GM23338 (cell line): ENCODE results near the gene RASGRF2. TPM values are rescaled to one million over a fixed set of nuclear protein-coding genes. Genes with fewer than 3 reads are reported as not detected.

ENCODE experiments used
- ATAC-seq: fragments of 200-7000 bp; cut with Tn5 transposase; 3 replicates; pipeline ENCODE4 v1.9.1; 2020
- DNase-seq: peaks from one replicate; pipeline ENCODE4 v3.0.0-alpha.2; 2015; ENCODE audit warnings: low spot score
- H2AFZ ChIP-seq: fragments of 200-600 bp; sonication (generic); 2 replicates; pipeline ENCODE4 v1.8.0; 2016; ENCODE audit warnings: antibody characterized with exemption, mild to moderate bottlenecking, moderate library complexity
- H3F3A ChIP-seq: fragments of 200-600 bp; sonication (generic); replicated peaks from 2 replicates; pipeline ENCODE4 v1.8.0; 2017; ENCODE audit warnings: antibody characterized with exemption, mixed run types, low read depth
- H3K27ac ChIP-seq: fragments of 200-600 bp; sonication (generic); 2 replicates; pipeline ENCODE4 v1.6.1; 2016; ENCODE audit warnings: low read depth
- H3K27me3 ChIP-seq: fragments of 200-600 bp; sonication (generic); 2 replicates; pipeline ENCODE4 v1.8.0; 2016; ENCODE audit warnings: mild to moderate bottlenecking, mixed run types, moderate library complexity; ENCODE audit not compliant: insufficient read depth
- H3K36me3 ChIP-seq: fragments of 200-600 bp; sonication (generic); 2 replicates; pipeline ENCODE4 v1.8.0; 2016; ENCODE audit warnings: mild to moderate bottlenecking; ENCODE audit not compliant: insufficient read depth
- H3K4me1 ChIP-seq: fragments of 200-600 bp; sonication (generic); 2 replicates; pipeline ENCODE4 v1.8.0; 2016; ENCODE audit warnings: mild to moderate bottlenecking, moderate library complexity; ENCODE audit not compliant: insufficient read depth
- H3K4me2 ChIP-seq: fragments of 200-600 bp; sonication (generic); 2 replicates; pipeline ENCODE4 v1.7.1; 2017; ENCODE audit warnings: mixed run types
- H3K4me3 ChIP-seq: fragments of 200-600 bp; sonication (generic); 2 replicates; pipeline ENCODE4 v1.6.1; 2016; ENCODE audit warnings: mixed run types
- H3K79me2 ChIP-seq: fragments of 200-600 bp; sonication (generic); replicated peaks from 2 replicates; pipeline ENCODE4 v1.8.0; 2017; ENCODE audit warnings: mild to moderate bottlenecking; ENCODE audit not compliant: insufficient read depth
- H3K9me2 ChIP-seq: fragments of 200-600 bp; sonication (generic); 2 replicates; pipeline ENCODE4 v1.8.0; 2017; ENCODE audit not compliant: insufficient read depth
- H4K20me1 ChIP-seq: fragments of 200-600 bp; sonication (generic); replicated peaks from 2 replicates; pipeline ENCODE4 v1.8.0; 2017; ENCODE audit warnings: mild to moderate bottlenecking; ENCODE audit not compliant: insufficient read depth
- H3K27ac Mint-ChIP-seq: 2 replicates; pipeline ENCODE4 v1.8.0; 2020; ENCODE audit warnings: inconsistent platforms, mild to moderate bottlenecking, moderate library complexity, mixed read lengths
- H3K27me3 Mint-ChIP-seq: 3 replicates; pipeline ENCODE4 v1.8.0; 2022; ENCODE audit warnings: low read depth, mild to moderate bottlenecking, moderate library complexity, mixed read lengths, inconsistent platforms; ENCODE audit not compliant: insufficient read depth, poor library complexity
- H3K36me3 Mint-ChIP-seq: 3 replicates; pipeline ENCODE4 v1.8.0; 2021; ENCODE audit warnings: low read depth, mild to moderate bottlenecking, inconsistent platforms, moderate library complexity, mixed read lengths
- H3K4me1 Mint-ChIP-seq: 3 replicates; pipeline ENCODE4 v1.8.0; 2020; ENCODE audit warnings: mild to moderate bottlenecking, inconsistent platforms, mixed read lengths
- H3K4me3 Mint-ChIP-seq: 3 replicates; pipeline ENCODE4 v1.8.0; 2021; ENCODE audit warnings: moderate library complexity, mild to moderate bottlenecking, inconsistent platforms, mixed read lengths
- H3K9me3 Mint-ChIP-seq: 3 replicates; pipeline ENCODE4 v1.8.0; 2020; ENCODE audit warnings: moderate library complexity, mild to moderate bottlenecking, inconsistent platforms, mixed read lengths
- CREB1 ChIP-seq: fragments of 250-450 bp; sonication (Bioruptor Pico); IDR thresholded peaks from 2 replicates; pipeline ENCODE4 v1.5.0; 2020; ENCODE audit warnings: low read depth, mild to moderate bottlenecking, moderate library complexity
- EZH2phosphoT487 ChIP-seq: fragments of 200-600 bp; sonication (generic); IDR thresholded peaks from one replicate; pipeline ENCODE4 v1.8.1; 2018; ENCODE audit warnings: antibody characterized with exemption; ENCODE audit not compliant: unreplicated experiment
- JUNB ChIP-seq: IDR thresholded peaks from one replicate; pipeline ENCODE4 v1.6.1; 2016; ENCODE audit warnings: antibody characterized with exemption; ENCODE audit not compliant: unreplicated experiment
- polyA plus RNA-seq: library from polyadenylated mRNA; unstranded; fragments of >200 nt; fragmentation: Nextera tagmentation; extraction: Ambion mirVana; gene quantifications from 2 replicates; pipeline ENCODE4 v1.2.1, GENCODE V29; 2016
- total RNA-seq: library from RNA; depleted of rRNA; stranded (reverse); fragments of >200 nt; shearing (Covaris generic); gene quantifications from 2 replicates; pipeline ENCODE4 v1.2.3, GENCODE V29; 2014
- TF ChIP-seq, protein P1 (sequence below): fragments of 250-450 bp; sonication (Bioruptor Pico); IDR thresholded peaks from 2 replicates; pipeline ENCODE4 v1.5.0; 2020; ENCODE audit warnings: mild to moderate bottlenecking, moderate library complexity
- TF ChIP-seq, protein P2 (sequence below), 2 experiments: fragments of 200-600 bp in 1 of 2; sonication (generic) in 1 of 2; conservative IDR thresholded peaks; 2 replicates each; pipeline versions ENCODE4 v1.5.1 to v1.6.1; 2016 to 2017; ENCODE audit warnings: antibody characterized with exemption in 2 of 2, low read depth in 2 of 2, mild to moderate bottlenecking in 2 of 2, moderate library complexity in 1 of 2
- TF ChIP-seq, protein P3 (sequence below): IDR thresholded peaks from 2 replicates; pipeline ENCODE4 v1.6.1; 2016; ENCODE audit warnings: antibody characterized with exemption

The RASGRF2 gene
- total and polyA plus RNA-seq, 2 experiments from 2014 or later, result 5.0 to 19.2 TPM

DNA sequence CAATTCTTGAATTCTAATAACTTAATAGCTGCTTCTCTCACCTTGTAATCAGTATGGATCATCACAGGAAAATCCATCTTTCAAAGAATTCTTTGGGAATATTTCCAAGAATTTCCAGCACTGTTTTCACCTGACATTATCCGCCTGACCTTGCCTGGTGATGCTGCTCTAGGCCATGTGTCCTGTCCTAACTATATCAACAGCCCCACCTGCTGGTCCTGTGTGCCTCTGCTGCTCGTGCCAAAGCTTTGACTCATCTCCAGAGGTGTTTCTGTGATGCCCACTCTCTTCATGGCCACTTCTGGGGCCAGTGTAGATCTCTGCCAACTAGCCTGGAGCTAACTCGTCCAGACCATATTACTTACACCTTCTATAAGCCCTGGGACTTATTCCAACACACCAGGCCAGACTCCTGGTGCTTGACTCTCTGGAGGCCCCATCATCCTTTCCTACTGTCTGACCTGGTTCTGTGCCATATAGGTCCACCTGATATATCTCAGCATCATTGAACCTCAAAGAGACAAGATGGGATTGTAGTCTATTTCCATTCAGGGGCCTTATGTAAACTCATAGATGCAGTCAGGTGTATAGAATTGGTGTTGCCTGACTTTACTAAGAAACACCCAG, 205.4 kb downstream of the RASGRF2 start:
- H3K4me3 ChIP-seq, result no peak overlapping the region
- no peaks in the 10 kb centered on the region for H3K79me2 ChIP-seq
- no peaks in the 10 kb centered on the region for H4K20me1 ChIP-seq
- H3K27me3 Mint-ChIP-seq, result no peaks in the 10 kb centered on the region
- H2AFZ ChIP-seq, result no peak overlapping the region
- peak; percentile 98 for ATAC-seq
- H3K4me1 ChIP-seq, result no peaks in the 10 kb centered on the region
- no peak overlapping the region for H3K27ac Mint-ChIP-seq
- no peak for TF ChIP-seq EZH2phosphoT487
- no peak for TF ChIP-seq JUNB
- no peak for TF ChIP-seq CREB1
- TF ChIP-seq, protein P1, sequence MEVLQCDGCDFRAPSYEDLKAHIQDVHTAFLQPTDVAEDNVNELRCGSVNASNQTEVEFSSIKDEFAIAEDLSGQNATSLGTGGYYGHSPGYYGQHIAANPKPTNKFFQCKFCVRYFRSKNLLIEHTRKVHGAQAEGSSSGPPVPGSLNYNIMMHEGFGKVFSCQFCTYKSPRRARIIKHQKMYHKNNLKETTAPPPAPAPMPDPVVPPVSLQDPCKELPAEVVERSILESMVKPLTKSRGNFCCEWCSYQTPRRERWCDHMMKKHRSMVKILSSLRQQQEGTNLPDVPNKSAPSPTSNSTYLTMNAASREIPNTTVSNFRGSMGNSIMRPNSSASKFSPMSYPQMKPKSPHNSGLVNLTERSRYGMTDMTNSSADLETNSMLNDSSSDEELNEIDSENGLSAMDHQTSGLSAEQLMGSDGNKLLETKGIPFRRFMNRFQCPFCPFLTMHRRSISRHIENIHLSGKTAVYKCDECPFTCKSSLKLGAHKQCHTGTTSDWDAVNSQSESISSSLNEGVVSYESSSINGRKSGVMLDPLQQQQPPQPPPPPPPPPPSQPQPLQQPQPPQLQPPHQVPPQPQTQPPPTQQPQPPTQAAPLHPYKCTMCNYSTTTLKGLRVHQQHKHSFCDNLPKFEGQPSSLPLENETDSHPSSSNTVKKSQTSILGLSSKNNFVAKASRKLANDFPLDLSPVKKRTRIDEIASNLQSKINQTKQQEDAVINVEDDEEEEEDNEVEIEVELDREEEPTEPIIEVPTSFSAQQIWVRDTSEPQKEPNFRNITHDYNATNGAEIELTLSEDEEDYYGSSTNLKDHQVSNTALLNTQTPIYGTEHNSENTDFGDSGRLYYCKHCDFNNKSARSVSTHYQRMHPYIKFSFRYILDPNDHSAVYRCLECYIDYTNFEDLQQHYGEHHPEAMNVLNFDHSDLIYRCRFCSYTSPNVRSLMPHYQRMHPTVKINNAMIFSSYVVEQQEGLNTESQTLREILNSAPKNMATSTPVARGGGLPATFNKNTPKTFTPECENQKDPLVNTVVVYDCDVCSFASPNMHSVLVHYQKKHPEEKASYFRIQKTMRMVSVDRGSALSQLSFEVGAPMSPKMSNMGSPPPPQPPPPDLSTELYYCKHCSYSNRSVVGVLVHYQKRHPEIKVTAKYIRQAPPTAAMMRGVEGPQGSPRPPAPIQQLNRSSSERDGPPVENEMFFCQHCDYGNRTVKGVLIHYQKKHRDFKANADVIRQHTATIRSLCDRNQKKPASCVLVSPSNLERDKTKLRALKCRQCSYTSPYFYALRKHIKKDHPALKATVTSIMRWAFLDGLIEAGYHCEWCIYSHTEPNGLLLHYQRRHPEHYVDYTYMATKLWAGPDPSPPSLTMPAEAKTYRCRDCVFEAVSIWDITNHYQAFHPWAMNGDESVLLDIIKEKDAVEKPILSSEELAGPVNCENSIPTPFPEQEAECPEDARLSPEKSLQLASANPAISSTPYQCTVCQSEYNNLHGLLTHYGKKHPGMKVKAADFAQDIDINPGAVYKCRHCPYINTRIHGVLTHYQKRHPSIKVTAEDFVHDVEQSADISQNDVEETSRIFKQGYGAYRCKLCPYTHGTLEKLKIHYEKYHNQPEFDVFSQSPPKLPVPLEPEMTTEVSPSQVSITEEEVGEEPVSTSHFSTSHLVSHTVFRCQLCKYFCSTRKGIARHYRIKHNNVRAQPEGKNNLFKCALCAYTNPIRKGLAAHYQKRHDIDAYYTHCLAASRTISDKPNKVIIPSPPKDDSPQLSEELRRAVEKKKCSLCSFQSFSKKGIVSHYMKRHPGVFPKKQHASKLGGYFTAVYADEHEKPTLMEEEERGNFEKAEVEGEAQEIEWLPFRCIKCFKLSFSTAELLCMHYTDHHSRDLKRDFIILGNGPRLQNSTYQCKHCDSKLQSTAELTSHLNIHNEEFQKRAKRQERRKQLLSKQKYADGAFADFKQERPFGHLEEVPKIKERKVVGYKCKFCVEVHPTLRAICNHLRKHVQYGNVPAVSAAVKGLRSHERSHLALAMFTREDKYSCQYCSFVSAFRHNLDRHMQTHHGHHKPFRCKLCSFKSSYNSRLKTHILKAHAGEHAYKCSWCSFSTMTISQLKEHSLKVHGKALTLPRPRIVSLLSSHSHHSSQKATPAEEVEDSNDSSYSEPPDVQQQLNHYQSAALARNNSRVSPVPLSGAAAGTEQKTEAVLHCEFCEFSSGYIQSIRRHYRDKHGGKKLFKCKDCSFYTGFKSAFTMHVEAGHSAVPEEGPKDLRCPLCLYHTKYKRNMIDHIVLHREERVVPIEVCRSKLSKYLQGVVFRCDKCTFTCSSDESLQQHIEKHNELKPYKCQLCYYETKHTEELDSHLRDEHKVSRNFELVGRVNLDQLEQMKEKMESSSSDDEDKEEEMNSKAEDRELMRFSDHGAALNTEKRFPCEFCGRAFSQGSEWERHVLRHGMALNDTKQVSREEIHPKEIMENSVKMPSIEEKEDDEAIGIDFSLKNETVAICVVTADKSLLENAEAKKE (CRISPR knock-in tag), result no peak
- TF ChIP-seq, protein P2, sequence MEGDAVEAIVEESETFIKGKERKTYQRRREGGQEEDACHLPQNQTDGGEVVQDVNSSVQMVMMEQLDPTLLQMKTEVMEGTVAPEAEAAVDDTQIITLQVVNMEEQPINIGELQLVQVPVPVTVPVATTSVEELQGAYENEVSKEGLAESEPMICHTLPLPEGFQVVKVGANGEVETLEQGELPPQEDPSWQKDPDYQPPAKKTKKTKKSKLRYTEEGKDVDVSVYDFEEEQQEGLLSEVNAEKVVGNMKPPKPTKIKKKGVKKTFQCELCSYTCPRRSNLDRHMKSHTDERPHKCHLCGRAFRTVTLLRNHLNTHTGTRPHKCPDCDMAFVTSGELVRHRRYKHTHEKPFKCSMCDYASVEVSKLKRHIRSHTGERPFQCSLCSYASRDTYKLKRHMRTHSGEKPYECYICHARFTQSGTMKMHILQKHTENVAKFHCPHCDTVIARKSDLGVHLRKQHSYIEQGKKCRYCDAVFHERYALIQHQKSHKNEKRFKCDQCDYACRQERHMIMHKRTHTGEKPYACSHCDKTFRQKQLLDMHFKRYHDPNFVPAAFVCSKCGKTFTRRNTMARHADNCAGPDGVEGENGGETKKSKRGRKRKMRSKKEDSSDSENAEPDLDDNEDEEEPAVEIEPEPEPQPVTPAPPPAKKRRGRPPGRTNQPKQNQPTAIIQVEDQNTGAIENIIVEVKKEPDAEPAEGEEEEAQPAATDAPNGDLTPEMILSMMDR (conservative IDR thresholded peaks at IDR 0.05; ENCODE audit: low read depth in 2 of 2), result peak; percentile 90 to 96
- TF ChIP-seq, protein P3, sequence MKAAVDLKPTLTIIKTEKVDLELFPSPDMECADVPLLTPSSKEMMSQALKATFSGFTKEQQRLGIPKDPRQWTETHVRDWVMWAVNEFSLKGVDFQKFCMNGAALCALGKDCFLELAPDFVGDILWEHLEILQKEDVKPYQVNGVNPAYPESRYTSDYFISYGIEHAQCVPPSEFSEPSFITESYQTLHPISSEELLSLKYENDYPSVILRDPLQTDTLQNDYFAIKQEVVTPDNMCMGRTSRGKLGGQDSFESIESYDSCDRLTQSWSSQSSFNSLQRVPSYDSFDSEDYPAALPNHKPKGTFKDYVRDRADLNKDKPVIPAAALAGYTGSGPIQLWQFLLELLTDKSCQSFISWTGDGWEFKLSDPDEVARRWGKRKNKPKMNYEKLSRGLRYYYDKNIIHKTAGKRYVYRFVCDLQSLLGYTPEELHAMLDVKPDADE, result no peak
- H3K9me3 Mint-ChIP-seq, result no peaks in the 10 kb centered on the region
- peak; percentile 90 for DNase-seq
- H3K4me3 Mint-ChIP-seq, result no peak overlapping the region
- H3F3A ChIP-seq, result no peaks in the 10 kb centered on the region
- H3K27me3 ChIP-seq, result no peaks in the 10 kb centered on the region
- peaks cover 5% of the 10 kb centered on the region; the same call in 2 of the 3 replicates for H3K4me1 Mint-ChIP-seq
- H3K4me2 ChIP-seq, result no peak overlapping the region
- no peaks in the 10 kb centered on the region; the same call in 2 of the 3 replicates for H3K36me3 Mint-ChIP-seq
- 0 out of 2 replicates have a peak, but pooled peaks cover 2% of the 10 kb centered on the region for H3K9me2 ChIP-seq
- no peak overlapping the region for H3K27ac ChIP-seq
- no peaks in the 10 kb centered on the region for H3K36me3 ChIP-seq
